HepG2 (cell line): Measurements from ENCODE around the gene CAMTA2. TPM values are rescaled to one million over a fixed set of nuclear protein-coding genes. Genes with fewer than 3 reads are reported as not detected.

Experiments used
- ATAC-seq: fragments of 200-7000 bp; cut with Tn5 transposase; 3 replicates; pipeline ENCODE4 v1.9.1; 2020; ENCODE audit warnings: mild to moderate bottlenecking, moderate library complexity
- BruUV-seq: library from RNA; stranded (reverse); fragments of 400-500 nt; replicated peaks from 2 replicates; lab custom pipeline; 2021; lab: Mats Ljungman, UMichigan
- CTCF ChIA-PET: fragments of 300-600 bp; formaldehyde crosslinking; extraction: SDS; loops from one replicate; lab custom pipeline; 2021; ENCODE audit warnings: low total read pairs, inconsistent platforms, low intra/inter-chr PET ratio; lab: Yijun Ruan, JAX
- POLR2A ChIA-PET: fragments of 350-600 bp; sonication (Branson Sonifier 250); formaldehyde crosslinking; loops from one replicate; lab custom pipeline; 2020; ENCODE audit warnings: antibody characterized with exemption, inconsistent platforms; lab: Yijun Ruan, JAX
- DNase-seq: peaks from one replicate; pipeline ENCODE4 v3.0.0-alpha.2; 2015; ENCODE audit warnings: low spot score
- FAIRE-seq: peaks from 3 replicates; lab custom pipeline; 2011; peaks lifted over from hg19 to GRCh38; lab: Jason Lieb, UNC
- H2AFZ ChIP-seq: one replicate; pipeline ENCODE4 v1.6.1; 2011; ENCODE audit warnings: low read length, inconsistent platforms
- H3K27ac ChIP-seq: fragments of 300-600 bp; 3 replicates; pipeline ENCODE4 v1.8.0; 2011; ENCODE audit warnings: mixed run types, mild to moderate bottlenecking, mixed read lengths, low read length, inconsistent platforms; ENCODE audit not compliant: insufficient read depth; ENCODE audit errors: extremely low read length
- H3K27me3 ChIP-seq, 2 experiments: fragments of 200-600 bp in 1 of 2; 2 replicates in 1 of 2; 3 replicates in 1 of 2; pipeline versions ENCODE4 v1.6.0 to v1.8.0; 2011; ENCODE audit warnings: low read length in 2 of 2, mild to moderate bottlenecking in 2 of 2, moderate library complexity in 2 of 2, inconsistent platforms in 1 of 2; ENCODE audit not compliant: insufficient read depth in 2 of 2, control insufficient read depth in 1 of 2
- H3K36me3 ChIP-seq, 2 experiments: fragments of 200-600 bp in 1 of 2; replicated peaks in 1 of 2; 2 replicates in 1 of 2; 3 replicates in 1 of 2; pipeline versions ENCODE4 v1.5.1 to v1.8.0; 2011; ENCODE audit warnings: low read length in 2 of 2, inconsistent platforms in 1 of 2; ENCODE audit not compliant: insufficient read depth in 2 of 2, control insufficient read depth in 1 of 2
- H3K4me1 ChIP-seq: 2 replicates; pipeline ENCODE4 v1.5.1; 2012; ENCODE audit warnings: low read length, inconsistent platforms; ENCODE audit not compliant: insufficient read depth
- H3K4me2 ChIP-seq: 2 replicates; pipeline ENCODE4 v1.6.0; 2011; ENCODE audit warnings: low read depth, low read length, inconsistent platforms
- H3K4me3 ChIP-seq, 3 experiments: fragments of 200-600 bp in 1 of 3; sonication (generic), shearing (Covaris generic) in 1 of 3; replicated peaks in 1 of 3; 2 replicates each; pipeline ENCODE4 v1.5.1; 2011 to 2016; ENCODE audit warnings: low read length in 3 of 3, inconsistent platforms in 2 of 3, low read depth in 2 of 3, mild to moderate bottlenecking in 2 of 3, control low read depth in 1 of 3, mixed read lengths in 1 of 3; ENCODE audit not compliant: insufficient read depth in 1 of 3
- H3K79me2 ChIP-seq: one replicate; pipeline ENCODE4 v1.6.1; 2011; ENCODE audit warnings: low read length, inconsistent platforms; ENCODE audit not compliant: insufficient read depth
- H3K9ac ChIP-seq: 2 replicates; pipeline ENCODE4 v1.6.0; 2011; ENCODE audit warnings: mild to moderate bottlenecking, low read depth, low read length, inconsistent platforms; ENCODE audit not compliant: insufficient read depth
- H3K9me3 ChIP-seq: 2 replicates; pipeline ENCODE4 v1.5.1; 2012; ENCODE audit warnings: mild to moderate bottlenecking, low read length
- H4K20me1 ChIP-seq: 2 replicates; pipeline ENCODE4 v1.6.0; 2011; ENCODE audit warnings: inconsistent platforms, mild to moderate bottlenecking, low read length, moderate library complexity; ENCODE audit not compliant: insufficient read depth
- CBFB ChIP-seq: sonication (generic); formaldehyde crosslinking; IDR thresholded peaks from 2 replicates; pipeline ENCODE4 v1.4.0; 2020; ENCODE audit warnings: missing genetic modification reagents
- FOXP4 ChIP-seq: sonication (generic); formaldehyde crosslinking; IDR thresholded peaks from 2 replicates; pipeline ENCODE4 v1.4.0; 2020; ENCODE audit warnings: missing genetic modification reagents
- NR2C2 ChIP-seq: sonication (generic); formaldehyde crosslinking; IDR thresholded peaks from 2 replicates; pipeline ENCODE4 v1.4.0; 2020; ENCODE audit warnings: missing genetic modification reagents, mild to moderate bottlenecking, moderate library complexity, borderline replicate concordance
- STAT5B ChIP-seq: sonication (generic); formaldehyde crosslinking; IDR thresholded peaks from 2 replicates; pipeline ENCODE4 v1.4.0; 2020; ENCODE audit warnings: missing genetic modification reagents
- ZBTB46 ChIP-seq: sonication (generic); formaldehyde crosslinking; IDR thresholded peaks from 2 replicates; pipeline ENCODE4 v1.4.0; 2020; ENCODE audit warnings: mild to moderate bottlenecking, missing genetic modification reagents, borderline replicate concordance
- ZFX ChIP-seq: sonication (generic); formaldehyde crosslinking; IDR thresholded peaks from 2 replicates; pipeline ENCODE4 v1.4.0; 2020; ENCODE audit warnings: mild to moderate bottlenecking, low read depth, missing genetic modification reagents, moderate library complexity
- ZNF121 ChIP-seq: sonication (generic); formaldehyde crosslinking; IDR thresholded peaks from 2 replicates; pipeline ENCODE4 v1.5.0; 2020; ENCODE audit warnings: mild to moderate bottlenecking, missing genetic modification reagents
- ZNF333 ChIP-seq: sonication (generic); formaldehyde crosslinking; IDR thresholded peaks from 2 replicates; pipeline ENCODE4 v1.4.0; 2020; ENCODE audit warnings: mild to moderate bottlenecking, missing genetic modification reagents, borderline replicate concordance
- ZNF33A ChIP-seq: sonication (generic); formaldehyde crosslinking; IDR thresholded peaks from 2 replicates; pipeline ENCODE4 v1.5.1; 2020; ENCODE audit warnings: missing genetic modification reagents, mild to moderate bottlenecking, moderate library complexity, borderline replicate concordance
- ZNF709 ChIP-seq: sonication (generic); formaldehyde crosslinking; IDR thresholded peaks from 2 replicates; pipeline ENCODE4 v1.5.0; 2020; ENCODE audit warnings: mild to moderate bottlenecking, missing genetic modification reagents
- ZSCAN21 ChIP-seq: sonication (generic); formaldehyde crosslinking; IDR thresholded peaks from 2 replicates; pipeline ENCODE4 v1.8.0; 2022; ENCODE audit warnings: mild to moderate bottlenecking, missing genetic modification reagents, moderate library complexity, borderline replicate concordance
- WGBS: methylation state at CpG from one replicate; pipeline ENCODE4 v1.1.6; 2017; ENCODE audit warnings: low lambda C conversion rate; 5-methylcytosine and 5-hydroxymethylcytosine counted together
- in situ Hi-C: cut with HindIII; loops from 2 replicates; pipeline ENCODE4 v1.10.0; 2017; ENCODE audit warnings: low pct_unique_long_range_greater_than_20kb; ENCODE audit not compliant: extremely low pct_ligation_motif_present
- intact Hi-C: fragments of 100-400 bp; cut with micrococcal nuclease; formaldehyde crosslinking; loops from one replicate; pipeline ENCODE4 v1.10.0; 2022; ENCODE audit not compliant: unreplicated experiment
- polyA plus RNA-seq, 8 experiments: library from polyadenylated mRNA; depleted of rRNA in 3 of 8; stranded (reverse) in 7 of 8; unstranded in 1 of 8; fragments of >200 nt; fragmentation: Illumina TruSeq in 4 of 8; extraction: Trizol in 4 of 8; gene quantifications; 2 replicates each; pipeline versions ENCODE4 v1.2.1 to v1.2.3, GENCODE V29; 2011 to 2016; ENCODE audit warnings: low read depth in 4 of 8, missing spikeins in 1 of 8, mixed read lengths in 1 of 8; ENCODE audit not compliant: insufficient read depth in 1 of 8
- total RNA-seq, 5 experiments: library from RNA; depleted of rRNA; stranded (reverse); fragments of >200 nt; fragmentation: Illumina TruSeq; extraction: Trizol; gene quantifications; 2 replicates each; pipeline ENCODE4 v1.2.3, GENCODE V29; 2016; ENCODE audit warnings: low read depth in 1 of 5
- TF ChIP-seq, protein P1 (sequence below): sonication (generic); formaldehyde crosslinking; IDR thresholded peaks from 2 replicates; pipeline ENCODE4 v1.4.0; 2020; ENCODE audit warnings: mild to moderate bottlenecking, missing genetic modification reagents

Gene CAMTA2
- total and polyA plus RNA-seq, 2 of the 13 experiments (the other 11 are each of a cell fraction or from before 2014, with no cell fraction given): 4.1 to 7.1 TPM

- ATAC-seq: no peak
- 94% methylated on average over 6 of the region's 6 CpGs for WGBS
- intact Hi-C loops (no loop called here), in situ Hi-C loops (no loop called here)
- H3K4me1 ChIP-seq: peaks cover 16% of the 10 kb centered on the region
- H3K4me3 ChIP-seq: no peak overlapping the region
- no peak overlapping the region for H3K27ac ChIP-seq
- peaks cover 4 to 13% of the 10 kb centered on the region in 2 experiments for H3K36me3 ChIP-seq
- H4K20me1 ChIP-seq: no peaks in the 10 kb centered on the region
- no peak overlapping the region for H2AFZ ChIP-seq
- no peak overlapping the region for H3K4me2 ChIP-seq
- POLR2A ChIA-PET: interaction anchor here (3.1 kb wide), 1 partner anchor 28 kb away, joined by 8 read pairs; no protein-coding TSS in a partner anchor
- H3K9me3 ChIP-seq: no peaks in the 10 kb centered on the region
- H3K9ac ChIP-seq: no peak overlapping the region
- FAIRE-seq: no peak
- H3K79me2 ChIP-seq: no peaks in the 10 kb centered on the region
- TF ChIP-seq ZNF709 (CRISPR knock-in tag) (no peak), ZNF121 (CRISPR knock-in tag) (peak; percentile 57)
- TF ChIP-seq, all 625 proteins: peak for 1
- no peaks in the 10 kb centered on the region for H3K27me3 ChIP-seq
- no TSS peak for BruUV-seq
- DNase-seq: no peak
- CTCF ChIA-PET: no interaction called here
Observed at GRCh38 chr17:5027299-5027698, 39.8 kb upstream of the CAMTA2 start.

GRCh38 chr17:5024604-5025003 is 37.1 kb upstream of the CAMTA2 start:
- Histone ChIP-seq H2AFZ (no peak overlapping the region), H3K36me3 (peaks cover 15 to 37% of the 10 kb centered on the region in 2 experiments), H4K20me1 (no peaks in the 10 kb centered on the region), H3K9ac (no peak overlapping the region), H3K4me2 (no peak overlapping the region), H3K79me2 (no peaks in the 10 kb centered on the region), H3K4me3 (no peak overlapping the region), H3K9me3 (no peaks in the 10 kb centered on the region), H3K4me1 (no peaks in the 10 kb centered on the region), H3K27me3 (no peaks in the 10 kb centered on the region), H3K27ac (no peak overlapping the region)
- FAIRE-seq: no peak
- intact Hi-C loops (no loop called here), in situ Hi-C loops (no loop called here)
- POLR2A ChIA-PET: interaction anchor here (0.7 to 1.0 kb wide), 2 partner anchors 11 to 57 kb away, joined by 3 read pairs; partner anchors contain the start of gene SLC52A1
- TF ChIP-seq, protein P1, sequence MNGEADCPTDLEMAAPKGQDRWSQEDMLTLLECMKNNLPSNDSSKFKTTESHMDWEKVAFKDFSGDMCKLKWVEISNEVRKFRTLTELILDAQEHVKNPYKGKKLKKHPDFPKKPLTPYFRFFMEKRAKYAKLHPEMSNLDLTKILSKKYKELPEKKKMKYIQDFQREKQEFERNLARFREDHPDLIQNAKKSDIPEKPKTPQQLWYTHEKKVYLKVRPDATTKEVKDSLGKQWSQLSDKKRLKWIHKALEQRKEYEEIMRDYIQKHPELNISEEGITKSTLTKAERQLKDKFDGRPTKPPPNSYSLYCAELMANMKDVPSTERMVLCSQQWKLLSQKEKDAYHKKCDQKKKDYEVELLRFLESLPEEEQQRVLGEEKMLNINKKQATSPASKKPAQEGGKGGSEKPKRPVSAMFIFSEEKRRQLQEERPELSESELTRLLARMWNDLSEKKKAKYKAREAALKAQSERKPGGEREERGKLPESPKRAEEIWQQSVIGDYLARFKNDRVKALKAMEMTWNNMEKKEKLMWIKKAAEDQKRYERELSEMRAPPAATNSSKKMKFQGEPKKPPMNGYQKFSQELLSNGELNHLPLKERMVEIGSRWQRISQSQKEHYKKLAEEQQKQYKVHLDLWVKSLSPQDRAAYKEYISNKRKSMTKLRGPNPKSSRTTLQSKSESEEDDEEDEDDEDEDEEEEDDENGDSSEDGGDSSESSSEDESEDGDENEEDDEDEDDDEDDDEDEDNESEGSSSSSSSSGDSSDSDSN (CRISPR knock-in tag): no peak
- TF ChIP-seq ZSCAN21 (no peak), CBFB (no peak), ZNF33A (CRISPR knock-in tag) (no peak), ZBTB46 (CRISPR knock-in tag) (no peak), NR2C2 (no peak), STAT5B (no peak), ZFX (no peak), FOXP4 (CRISPR knock-in tag) (no peak), ZNF333 (CRISPR knock-in tag) (no peak)
- ATAC-seq: no peak
- 96% methylated on average over 4 of the region's 4 CpGs for WGBS
- DNase-seq: no peak
- no TSS peak for BruUV-seq
- CTCF ChIA-PET: no interaction called here
